ENCODE measurements around the gene FRMD4A. TPM values are rescaled to one million over a fixed set of nuclear protein-coding genes. Genes with fewer than 3 reads are reported as not detected.

The FRMD4A gene
- total RNA-seq, 2 donors from 2014 or later, result 8.6 to 10.2 TPM

- Histone ChIP-seq H3K27ac (no peak overlapping the region), H3K9me3 (no peaks in the 10 kb centered on the region), H3K9ac (ENCODE audit: low read depth in 2 of 2, low read length in 2 of 2) (no peak overlapping the region), H3K36me3 (no peaks in the 10 kb centered on the region), H3K4me3 (no peak overlapping the region), H3K4me1 (no peaks in the 10 kb centered on the region), H3K27me3 (no peaks in the 10 kb centered on the region)
- intact Hi-C loops (cut with DNase I), result no loop called here
- DNase-seq, result no peak
- TF ChIP-seq CTCF (IDR thresholded peaks at IDR 0.05), result no peak
These were observed 647.7 kb downstream of the FRMD4A start for GRCh38 chr10:13683017-13683416.

DNA sequence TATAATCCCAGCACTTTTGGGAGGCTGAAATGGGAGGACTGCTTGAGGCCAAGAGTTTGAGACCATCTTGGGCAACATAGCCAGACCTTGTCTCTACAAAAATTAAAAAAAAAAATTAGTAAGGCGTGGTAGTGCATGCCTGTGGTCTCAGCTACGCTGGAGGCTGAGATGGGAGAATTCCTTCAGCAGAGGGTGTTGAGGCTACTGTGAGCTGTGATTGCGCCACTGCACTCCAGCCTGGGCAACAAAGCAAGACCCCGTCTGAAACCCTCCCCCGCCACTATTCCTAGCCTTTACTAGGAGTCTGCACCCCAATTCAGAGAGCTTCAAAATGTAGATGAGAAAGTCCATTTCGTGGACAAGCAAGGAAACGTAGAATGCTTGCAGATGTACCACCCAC is 648.8 kb downstream of the FRMD4A start:
- Histone ChIP-seq H3K4me3 (no peak overlapping the region), H3K36me3 (peaks cover 3% of the 10 kb centered on the region), H3K9me3 (no peaks in the 10 kb centered on the region), H3K4me1 (no peaks in the 10 kb centered on the region), H3K9ac (ENCODE audit: low read depth in 2 of 2, low read length in 2 of 2) (no peak overlapping the region), H3K27me3 (no peaks in the 10 kb centered on the region), H3K27ac (no peak overlapping the region)
- TF ChIP-seq CTCF (IDR thresholded peaks at IDR 0.05), result no peak
- DNase-seq, result no peak
- intact Hi-C loops (cut with DNase I), result no loop called here

DNA sequence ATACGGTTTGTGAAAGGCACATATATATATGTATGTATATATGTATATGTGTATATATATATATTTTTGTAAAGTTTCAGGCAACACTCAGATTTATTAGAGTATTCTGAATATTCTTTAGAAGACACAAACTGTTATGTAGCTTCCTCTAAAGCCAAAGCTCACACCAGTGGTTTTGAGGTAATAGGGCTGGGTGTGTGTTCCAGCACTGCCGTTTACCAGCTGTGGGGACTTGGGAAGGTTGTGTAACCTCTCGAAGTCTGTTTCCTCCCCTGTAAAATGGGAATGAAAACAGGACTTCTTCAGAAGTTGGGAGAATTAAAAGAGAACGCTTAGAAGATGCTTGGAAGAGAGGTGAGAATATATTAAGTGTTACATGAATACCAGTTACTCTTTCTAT is 649.2 kb downstream of the FRMD4A start:
- Histone ChIP-seq H3K27ac (no peak overlapping the region), H3K4me3 (no peak overlapping the region), H3K9me3 (no peaks in the 10 kb centered on the region), H3K27me3 (no peaks in the 10 kb centered on the region), H3K9ac (ENCODE audit: low read depth in 2 of 2, low read length in 2 of 2) (no peak overlapping the region), H3K36me3 (peaks cover 3% of the 10 kb centered on the region), H3K4me1 (no peaks in the 10 kb centered on the region)
- DNase-seq, result no peak
- intact Hi-C loops (cut with DNase I), result no loop called here
- no peak for TF ChIP-seq CTCF (IDR thresholded peaks at IDR 0.05)

DNA sequence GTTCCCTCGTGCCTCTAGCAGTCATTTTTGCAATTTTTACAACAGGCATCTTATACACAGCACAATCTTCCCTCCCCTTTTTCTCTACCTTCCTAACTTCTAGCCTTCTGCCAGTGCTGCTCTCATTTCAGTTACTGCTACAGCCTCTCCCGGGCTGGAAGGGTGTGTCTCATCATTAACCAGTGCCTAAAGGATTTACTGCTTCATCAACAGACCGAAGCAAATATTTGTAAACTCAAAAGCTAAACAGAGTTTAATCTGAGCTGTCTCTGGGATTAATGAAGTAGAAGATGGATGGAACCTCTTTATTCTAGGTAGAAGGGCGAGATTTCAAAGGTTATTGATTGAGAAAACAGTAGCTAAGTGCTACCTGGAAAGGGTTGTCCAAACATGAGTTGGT is 649.6 kb downstream of the FRMD4A start:
- intact Hi-C loops (cut with DNase I), result no loop called here
- Histone ChIP-seq H3K4me1 (no peaks in the 10 kb centered on the region), H3K9me3 (no peaks in the 10 kb centered on the region), H3K27ac (no peak overlapping the region), H3K27me3 (no peaks in the 10 kb centered on the region), H3K36me3 (peaks cover 3% of the 10 kb centered on the region), H3K4me3 (no peak overlapping the region), H3K9ac (ENCODE audit: low read depth in 2 of 2, low read length in 2 of 2) (no peak overlapping the region)
- no peak for TF ChIP-seq CTCF (IDR thresholded peaks at IDR 0.05)
- no peak for DNase-seq

DNA sequence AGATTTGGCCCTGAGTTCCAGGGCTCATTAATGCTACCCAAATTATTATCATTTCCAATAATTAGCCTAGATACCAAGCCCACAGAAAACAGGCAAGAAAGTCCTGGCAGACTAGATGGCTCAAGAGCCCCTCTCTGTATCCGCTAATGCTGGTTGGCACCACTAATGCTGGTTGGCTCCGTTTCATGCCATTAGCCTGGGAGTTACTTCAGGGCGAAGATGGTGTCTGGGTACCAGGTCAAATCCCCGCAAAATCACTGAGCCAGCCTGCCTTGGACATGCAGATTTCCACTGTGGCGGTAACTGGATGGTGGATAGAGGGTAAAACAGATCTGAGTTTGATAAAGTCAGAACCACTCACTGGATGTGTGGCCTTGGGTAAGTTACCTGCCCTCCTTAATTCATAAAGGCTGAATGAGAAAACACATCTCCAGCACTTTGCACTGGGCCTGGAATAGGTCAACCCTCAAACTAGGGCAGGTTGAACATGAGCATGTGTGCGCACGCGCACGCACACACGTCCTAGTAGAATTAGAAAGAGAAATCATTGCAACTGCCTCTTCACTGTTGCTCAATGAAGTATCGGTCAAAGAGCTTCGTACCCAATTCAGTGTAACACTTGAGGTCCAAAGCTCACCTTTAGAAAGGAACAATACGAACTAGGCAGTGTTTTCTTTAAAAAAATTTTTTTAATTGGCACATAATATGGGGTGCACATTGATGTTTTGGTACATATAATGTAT is 652.5 kb downstream of the FRMD4A start:
- no peaks in the 10 kb centered on the region for H3K9me3 ChIP-seq
- no peaks in the 10 kb centered on the region for H3K4me1 ChIP-seq
- DNase-seq, result no peak
- H3K27me3 ChIP-seq, result no peaks in the 10 kb centered on the region
- H3K36me3 ChIP-seq, result peaks cover 3% of the 10 kb centered on the region
- intact Hi-C loops (cut with DNase I), result no loop called here
- no peak overlapping the region for H3K9ac ChIP-seq (ENCODE audit: low read depth in 2 of 2, low read length in 2 of 2)
- no peak overlapping the region for H3K4me3 ChIP-seq
- no peak overlapping the region for H3K27ac ChIP-seq
- TF ChIP-seq CTCF (IDR thresholded peaks at IDR 0.05), result no peak
